H9 (cell line): ENCODE measurements around the gene TEX261. TPM values are rescaled to one million over a fixed set of nuclear protein-coding genes. Genes with fewer than 3 reads are reported as not detected.
"Not testable (repeated sequence)": the region's sequence is repeated elsewhere in the genome, so short reads cannot be mapped to it uniquely, and the experiment has no call there.

Experiments
- DNase-seq: peaks from one replicate; pipeline ENCODE4 v3.0.0-alpha.2; 2017
- H2AFZ ChIP-seq: one replicate; pipeline ENCODE4 v1.6.1; 2013; ENCODE audit warnings: mild to moderate bottlenecking, low read length, control low read depth, moderate library complexity
- H2AK5ac ChIP-seq: 2 replicates; pipeline ENCODE4 v1.6.1; 2013; ENCODE audit warnings: low read length, control low read depth, mixed read lengths; ENCODE audit not compliant: insufficient read length
- H2BK120ac ChIP-seq: one replicate; pipeline ENCODE4 v1.6.1; 2013; ENCODE audit warnings: low read depth, mild to moderate bottlenecking, low read length, control low read depth, inconsistent platforms; ENCODE audit not compliant: poor library complexity, severe bottlenecking
- H2BK12ac ChIP-seq: 2 replicates; pipeline ENCODE4 v1.6.1; 2013; ENCODE audit warnings: low read length, control low read depth, mixed read lengths, low read depth; ENCODE audit not compliant: insufficient read length
- H2BK15ac ChIP-seq: 2 replicates; pipeline ENCODE4 v1.6.1; 2013; ENCODE audit warnings: low read depth, low read length, control low read depth
- H2BK20ac ChIP-seq: one replicate; pipeline ENCODE4 v1.6.1; 2013; ENCODE audit warnings: low read depth, mild to moderate bottlenecking, low read length, control low read depth, inconsistent platforms; ENCODE audit not compliant: poor library complexity, severe bottlenecking
- H2BK5ac ChIP-seq: 2 replicates; pipeline ENCODE4 v1.6.1; 2013; ENCODE audit warnings: low read length, control low read depth, mixed read lengths; ENCODE audit not compliant: insufficient read length
- H3K14ac ChIP-seq: 2 replicates; pipeline ENCODE4 v1.6.1; 2013; ENCODE audit warnings: low read length, control low read depth; ENCODE audit not compliant: insufficient read depth
- H3K18ac ChIP-seq: 2 replicates; pipeline ENCODE4 v1.6.1; 2013; ENCODE audit warnings: low read depth, mild to moderate bottlenecking, mixed read lengths, low read length, control low read depth; ENCODE audit not compliant: insufficient read length
- H3K23ac ChIP-seq: 2 replicates; pipeline ENCODE4 v1.6.1; 2013; ENCODE audit warnings: low read length, control low read depth, mixed read lengths, low read depth; ENCODE audit not compliant: insufficient read length
- H3K23me2 ChIP-seq: 2 replicates; pipeline ENCODE4 v1.6.1; 2013; ENCODE audit warnings: low read depth, mild to moderate bottlenecking, mixed read lengths, low read length, control low read depth; ENCODE audit not compliant: insufficient read length, poor library complexity, severe bottlenecking
- H3K27ac ChIP-seq: 2 replicates; pipeline ENCODE4 v1.5.1; 2013; ENCODE audit warnings: low read length, control low read depth, mixed read lengths, low read depth; ENCODE audit not compliant: insufficient read length
- H3K27me3 ChIP-seq: 2 replicates; pipeline ENCODE4 v1.6.1; 2013; ENCODE audit warnings: low read length, control low read depth, inconsistent platforms; ENCODE audit not compliant: insufficient read depth
- H3K4ac ChIP-seq: 2 replicates; pipeline ENCODE4 v1.6.1; 2013; ENCODE audit warnings: low read depth, mild to moderate bottlenecking, control low read depth, inconsistent platforms, low read length, moderate library complexity
- H3K4me1 ChIP-seq: 2 replicates; pipeline ENCODE4 v1.6.1; 2013; ENCODE audit warnings: low read length, control low read depth, inconsistent platforms; ENCODE audit not compliant: insufficient read depth
- H3K4me2 ChIP-seq: 2 replicates; pipeline ENCODE4 v1.6.1; 2013; ENCODE audit warnings: low read length, control low read depth, mixed read lengths; ENCODE audit not compliant: insufficient read length, insufficient read depth
- H3K56ac ChIP-seq: 2 replicates; pipeline ENCODE4 v1.6.1; 2013; ENCODE audit warnings: low read depth, mild to moderate bottlenecking, mixed read lengths, low read length, control low read depth; ENCODE audit not compliant: insufficient read length
- H3K79me1 ChIP-seq: 2 replicates; pipeline ENCODE4 v1.6.1; 2013; ENCODE audit warnings: low read depth, mild to moderate bottlenecking, moderate library complexity, low read length, control low read depth, inconsistent platforms; ENCODE audit not compliant: insufficient read depth, poor library complexity, severe bottlenecking
- H3K79me2 ChIP-seq: 2 replicates; pipeline ENCODE4 v1.6.1; 2013; ENCODE audit warnings: low read length, control low read depth, inconsistent platforms; ENCODE audit not compliant: insufficient read depth
- H3K9ac ChIP-seq: 2 replicates; pipeline ENCODE4 v1.6.1; 2013; ENCODE audit warnings: low read length, control low read depth, mixed read lengths; ENCODE audit not compliant: insufficient read length; ENCODE audit errors: extremely low read depth
- H3K9me3 ChIP-seq: one replicate; pipeline ENCODE4 v1.6.1; 2013; ENCODE audit warnings: low read depth, low read length, inconsistent platforms; ENCODE audit not compliant: control insufficient read depth
- H3T11ph ChIP-seq: one replicate; pipeline ENCODE4 v1.6.1; 2013; ENCODE audit warnings: mild to moderate bottlenecking, low read length, control low read depth, inconsistent platforms
- H4K20me1 ChIP-seq: one replicate; pipeline ENCODE4 v1.6.1; 2013; ENCODE audit not compliant: control insufficient read depth, insufficient read length, insufficient read depth
- H4K5ac ChIP-seq: 2 replicates; pipeline ENCODE4 v1.6.1; 2013; ENCODE audit warnings: low read depth, mild to moderate bottlenecking, mixed read lengths, low read length, control low read depth; ENCODE audit not compliant: insufficient read length
- H4K8ac ChIP-seq: replicated peaks from 2 replicates; pipeline ENCODE4 v1.6.1; 2013; ENCODE audit warnings: low read length, control low read depth, mixed read lengths, low read depth; ENCODE audit not compliant: insufficient read length
- H4K91ac ChIP-seq: 2 replicates; pipeline ENCODE4 v1.6.1; 2013; ENCODE audit warnings: low read depth, mild to moderate bottlenecking, moderate library complexity, mixed read lengths, low read length, control low read depth; ENCODE audit not compliant: insufficient read length
- H3K27ac Mint-ChIP-seq, 3 experiments: 2 replicates in 2 of 3; 3 replicates in 1 of 3; pipeline ENCODE4 v1.8.0; 2020 to 2021; ENCODE audit warnings: mixed read lengths in 3 of 3, mild to moderate bottlenecking in 1 of 3, moderate library complexity in 1 of 3
- H3K27me3 Mint-ChIP-seq: 2 replicates; pipeline ENCODE4 v1.8.0; 2021; ENCODE audit warnings: low read depth, mild to moderate bottlenecking, moderate library complexity, mixed read lengths
- H3K36me3 Mint-ChIP-seq, 3 experiments: 2 replicates in 2 of 3; 3 replicates in 1 of 3; pipeline ENCODE4 v1.8.0; 2020 to 2021; ENCODE audit warnings: low read depth in 3 of 3, mixed read lengths in 3 of 3; ENCODE audit not compliant: insufficient read depth in 1 of 3
- H3K4me1 Mint-ChIP-seq, 2 experiments: 2 replicates each; pipeline ENCODE4 v1.8.0; 2020; ENCODE audit warnings: mixed read lengths in 2 of 2
- H3K4me3 Mint-ChIP-seq, 2 experiments: 2 replicates in 1 of 2; 3 replicates in 1 of 2; pipeline ENCODE4 v1.8.0; 2020 to 2021; ENCODE audit warnings: mild to moderate bottlenecking in 2 of 2, mixed read lengths in 2 of 2, moderate library complexity in 1 of 2
- H3K9me3 Mint-ChIP-seq, 2 experiments: 2 replicates in 1 of 2; 3 replicates in 1 of 2; pipeline ENCODE4 v1.8.0; 2020; ENCODE audit warnings: mild to moderate bottlenecking in 2 of 2, mixed read lengths in 2 of 2, moderate library complexity in 1 of 2
- WGBS: extraction: QIAGEN DNeasy Blood & Tissue Kit; methylation state at CpG from one replicate; pipeline ENCODE4 v1.1.7; 2013; ENCODE audit warnings: missing lambda C conversion rate, low lambda C conversion rate, mixed read lengths; ENCODE audit not compliant: insufficient read length; ENCODE audit errors: extremely low coverage; 5-methylcytosine and 5-hydroxymethylcytosine counted together
- total RNA-seq: library from RNA; stranded (reverse); gene quantifications from 2 replicates; pipeline ENCODE4 v1.2.1, GENCODE V29; 2021

TEX261 gene
- total RNA-seq, 1 experiment from 2014 or later: 19.2 TPM

DNA sequence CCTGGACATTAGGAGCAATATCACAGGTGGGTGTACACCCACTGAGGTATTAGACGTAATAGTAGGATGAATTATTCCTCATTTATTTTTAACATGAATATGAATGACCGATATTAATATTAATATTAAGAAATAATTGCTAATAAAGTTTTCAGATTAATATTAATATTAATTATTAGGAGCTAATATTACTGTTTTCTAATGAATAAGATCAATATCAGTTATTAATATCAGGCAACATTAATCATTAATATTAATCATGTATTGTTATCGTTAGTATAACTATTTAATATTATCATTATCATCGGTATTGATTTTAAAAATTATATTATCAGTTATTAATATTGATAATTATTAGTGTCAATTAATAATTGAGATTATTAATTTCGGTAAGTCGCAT is 25.3 kb upstream of the TEX261 start:
- H4K5ac ChIP-seq, H2BK120ac ChIP-seq, DNase-seq, H2BK5ac ChIP-seq, H2AFZ ChIP-seq, H3K9me3 ChIP-seq, H3K79me2 ChIP-seq, H4K20me1 ChIP-seq, H3K79me1 ChIP-seq, H3T11ph ChIP-seq, H2BK20ac ChIP-seq, H3K14ac ChIP-seq, H3K18ac ChIP-seq, H3K27me3 Mint-ChIP-seq, H3K4me1 ChIP-seq, H4K91ac ChIP-seq, H3K23ac ChIP-seq, H2AK5ac ChIP-seq, H3K27me3 ChIP-seq, H2BK15ac ChIP-seq, H3K36me3 Mint-ChIP-seq, H3K4me3 Mint-ChIP-seq, H3K9ac ChIP-seq, H3K27ac ChIP-seq, H3K23me2 ChIP-seq, H3K56ac ChIP-seq, H3K4ac ChIP-seq, H3K4me2 ChIP-seq, H2BK12ac ChIP-seq, H3K9me3 Mint-ChIP-seq, H4K8ac ChIP-seq, H3K27ac Mint-ChIP-seq: not testable (repeated sequence)
- no CpG with 5 or more reads among the region's 6 CpGs for WGBS
- peaks cover 10 to 20% of the 10 kb centered on the region in 2 experiments for H3K4me1 Mint-ChIP-seq
